Measurements from ENCODE around the gene B3GNT3. TPM values are rescaled to one million over a fixed set of nuclear protein-coding genes. Genes with fewer than 3 reads are reported as not detected.
"Not testable (repeated sequence)": the region's sequence is repeated elsewhere in the genome, so short reads cannot be mapped to it uniquely, and the experiment has no call there.

Gene B3GNT3
- total RNA-seq, 4 donors from 2014 or later, result 0.20 to 2.4 (median 0.44) TPM; not detected in 1

GRCh38 chr19:17767559-17767958 lies 27.4 kb upstream of the B3GNT3 start:
- Histone ChIP-seq H3K4me1 (peaks cover 0 to 13% (median 0%) of the 10 kb centered on the region in 4 donors), H3K4me3 (no peak overlapping the region), H3K27me3 (peaks cover 0 to 3% of the 10 kb centered on the region in 2 donors), H3K9me3 (no peaks in the 10 kb centered on the region), H3K36me3 (peaks cover 0 to 5% (median 0%) of the 10 kb centered on the region in 3 donors), H3K27ac (no peak overlapping the region)
- 64 to 71% methylated on average over 1 of the region's 1 CpG for WGBS, 2 donors
- DNase-seq (ENCODE audit: low spot score in 2 of 2), result no peak
- TF ChIP-seq EP300 (IDR thresholded peaks at IDR 0.05) (no peak), CTCF (IDR thresholded peaks at IDR 0.05) (no peak)

- Histone ChIP-seq H3K4me3 (no peak overlapping the region), H3K36me3 (peaks cover 0 to 9% (median 0%) of the 10 kb centered on the region in 3 donors), H3K27me3 (no peaks in the 10 kb centered on the region), H3K4me1 (peaks cover 0 to 8% (median 0%) of the 10 kb centered on the region in 4 donors), H3K27ac (no peak overlapping the region), H3K9me3 (no peaks in the 10 kb centered on the region)
- WGBS, 2 donors, result 81% methylated on average over 13 of the region's 13 CpGs
- TF ChIP-seq CTCF (IDR thresholded peaks at IDR 0.05), result no peak
- DNase-seq (ENCODE audit: low spot score in 2 of 2), result no peak
Measured at GRCh38 chr19:17770613-17771012, 24.3 kb upstream of the B3GNT3 start.

DNA sequence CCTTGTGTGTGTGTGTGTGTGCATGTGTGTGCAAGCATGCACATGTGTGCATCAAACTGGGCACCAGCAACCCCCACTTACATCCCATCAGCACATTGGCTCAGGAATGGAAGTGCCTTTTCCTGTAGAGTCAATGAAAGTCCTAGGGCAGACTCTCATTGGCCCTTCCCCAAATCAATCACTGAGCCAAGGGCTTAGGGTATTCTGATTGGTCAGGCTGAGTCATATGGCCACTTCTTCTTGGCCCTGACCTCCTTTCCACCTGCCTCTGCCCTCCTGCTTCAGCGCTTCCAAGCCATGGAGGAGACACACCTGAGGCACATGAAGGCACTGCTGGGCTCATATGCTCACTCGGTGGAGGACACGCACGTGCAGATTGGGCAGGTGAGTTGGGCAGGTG lies 22.8 kb upstream of the B3GNT3 start:
- Histone ChIP-seq H3K27me3 (no peaks in the 10 kb centered on the region), H3K27ac (no peak overlapping the region), H3K36me3 (peaks cover 0 to 9% (median 0%) of the 10 kb centered on the region in 3 donors), H3K4me3 (no peak overlapping the region), H3K4me1 (peaks cover 0 to 8% (median 4%) of the 10 kb centered on the region in 4 donors), H3K9me3 (no peaks in the 10 kb centered on the region)
- DNase-seq (ENCODE audit: low spot score in 2 of 2), result no peak
- TF ChIP-seq CTCF (IDR thresholded peaks at IDR 0.05) (no peak), EP300 (IDR thresholded peaks at IDR 0.05) (no peak), POLR2A (IDR thresholded peaks at IDR 0.05) (no peak)
- 96% methylated on average over 4 of the region's 4 CpGs for WGBS, 2 donors

DNA sequence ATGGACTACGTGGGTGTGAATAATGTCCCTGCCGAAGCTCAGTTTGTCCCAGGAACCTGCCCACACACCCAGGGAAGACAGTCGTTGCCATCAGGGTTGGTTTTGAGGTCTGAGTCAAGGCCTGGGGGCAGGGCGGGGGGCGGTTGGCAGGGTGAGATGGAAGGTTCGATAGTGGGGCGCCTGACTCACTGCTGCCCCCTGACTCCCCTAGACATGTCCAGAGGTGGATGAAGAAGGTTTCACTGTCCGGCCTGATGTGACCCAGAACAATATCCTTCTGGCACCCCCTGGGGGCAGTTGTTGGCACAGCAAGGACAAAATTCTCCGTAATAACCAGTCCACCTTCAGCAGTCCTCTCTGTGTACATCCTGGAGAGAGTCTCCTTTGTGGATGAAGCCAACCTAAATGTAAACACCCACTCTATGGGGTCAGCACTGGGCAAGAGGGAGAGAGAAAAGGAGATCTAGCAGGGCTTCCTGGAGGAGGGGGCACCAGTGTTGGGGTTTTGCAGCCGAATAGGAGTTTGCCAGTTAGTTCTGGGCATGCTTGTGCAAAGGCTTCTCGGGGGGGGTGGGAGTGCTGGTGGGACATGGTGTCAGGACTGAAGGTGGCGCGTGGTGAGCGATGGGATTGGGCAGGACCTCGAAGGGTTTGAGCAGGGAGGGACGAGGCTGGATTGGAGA lies 19.6 kb upstream of the B3GNT3 start:
- Histone ChIP-seq H3K27ac (no peak overlapping the region), H3K4me1 (peaks cover 0 to 25% (median 5%) of the 10 kb centered on the region in 4 donors), H3K27me3 (peaks cover 0 to 24% of the 10 kb centered on the region in 2 donors), H3K9me3 (no peaks in the 10 kb centered on the region), H3K36me3 (peaks cover 0 to 9% (median 0%) of the 10 kb centered on the region in 3 donors), H3K4me3 (no peak overlapping the region)
- TF ChIP-seq CTCF (IDR thresholded peaks at IDR 0.05) (peak in 4 of 5 experiments; percentile 14 to 38 (median 22)), POLR2A (IDR thresholded peaks at IDR 0.05) (no peak), EP300 (IDR thresholded peaks at IDR 0.05) (no peak)
- 63 to 76% methylated on average over 13 to 16 of the region's 16 CpGs for whole genome bisulfite sequencing, 2 donors
- peak in 1 of 2 donors; percentile 58 for DNase-seq (ENCODE audit: low spot score in 2 of 2)

GRCh38 chr19:17775991-17776803 lies 18.7 kb upstream of the B3GNT3 start:
- H3K27ac ChIP-seq, result no peak overlapping the region
- TF ChIP-seq EP300 (IDR thresholded peaks at IDR 0.05) (no peak), POLR2A (IDR thresholded peaks at IDR 0.05) (no peak), CTCF (IDR thresholded peaks at IDR 0.05) (no peak)
- H3K4me3 ChIP-seq, result no peak overlapping the region
- peaks cover 0 to 25% (median 5%) of the 10 kb centered on the region in 4 donors for H3K4me1 ChIP-seq
- peaks cover 0 to 9% (median 0%) of the 10 kb centered on the region in 3 donors for H3K36me3 ChIP-seq
- peaks cover 0 to 33% of the 10 kb centered on the region in 2 donors for H3K27me3 ChIP-seq
- H3K9me3 ChIP-seq, result no peaks in the 10 kb centered on the region
- whole genome bisulfite sequencing, 2 donors, result 60 to 67% methylated on average over 25 to 27 of the region's 27 CpGs
- DNase-seq (ENCODE audit: low spot score in 2 of 2), result no peak

DNA sequence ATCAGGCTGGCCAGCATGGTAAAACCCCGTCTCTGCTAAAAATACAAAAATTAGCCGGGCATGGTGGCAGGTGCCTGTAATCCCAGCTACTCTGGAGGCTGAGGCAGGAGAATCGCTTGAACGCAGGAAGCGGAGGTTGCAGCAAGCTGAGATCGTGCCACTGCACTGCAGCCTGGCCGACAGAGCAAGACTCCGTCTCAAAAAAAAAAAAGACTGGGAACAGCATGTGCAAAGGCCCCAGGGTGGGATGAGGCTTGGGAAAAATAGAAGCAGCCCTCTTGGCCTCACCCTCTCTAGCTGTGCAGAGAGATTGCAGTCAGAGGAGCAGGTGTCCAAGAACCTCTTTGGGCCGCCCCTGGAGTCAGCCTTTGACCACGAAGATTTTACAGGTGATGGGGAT lies 17.1 kb upstream of the B3GNT3 start:
- H3K27ac ChIP-seq, result not testable (repeated sequence)
- H3K27me3 ChIP-seq, result peaks cover 0 to 34% of the 10 kb centered on the region in 2 donors

More for the DNA sequence above, 17.1 kb upstream of the B3GNT3 start:
- H3K36me3 ChIP-seq; H3K4me3 ChIP-seq; DNase-seq (ENCODE audit: low spot score in 2 of 2); H3K9me3 ChIP-seq: not testable (repeated sequence)
- H3K4me1 ChIP-seq, result peaks cover 0 to 25% (median 5%) of the 10 kb centered on the region in 4 donors
- WGBS, 2 donors, result 74 to 81% methylated on average over 10 of the region's 10 CpGs
